Hepatic stellate cell (primary cell): ENCODE data around the gene RTP1.

Experiments used
- DNase-seq: peaks from one replicate; pipeline ENCODE4 v3.0.0; 2011; ENCODE audit warnings: low spot score

Gene RTP1

GRCh38 chr3:187242435-187242834, 45.1 kb downstream of the RTP1 start:
- no peak for DNase-seq

- no peak for DNase-seq
These were observed 45.6 kb downstream of the RTP1 start for GRCh38 chr3:187242900-187243299.

GRCh38 chr3:187243933-187244524, 46.7 kb downstream of the RTP1 start:
- DNase-seq = no peak

GRCh38 chr3:187247398-187247797, 50.1 kb downstream of the RTP1 start:
- DNase-seq = no peak
